ENCODE results near the gene EFHD2.

Gene EFHD2

GRCh38 chr1:15452866-15453571 is 43.3 kb downstream of the EFHD2 start:
- no peak overlapping the region for H3K4me3 ChIP-seq (ENCODE audit: low read depth, low read length)
- no peak for TF ChIP-seq CTCF (IDR thresholded peaks at IDR 0.05)
- H3K4me1 ChIP-seq, result no peaks in the 10 kb centered on the region
- no peak overlapping the region for H3K4me2 ChIP-seq (ENCODE audit: low read length)
- no peak overlapping the region for H2AFZ ChIP-seq
- no peaks in the 10 kb centered on the region for H3K9me3 ChIP-seq (ENCODE audit: control insufficient read depth, low read length)
- no peak overlapping the region for H3K9ac ChIP-seq
- no peak overlapping the region for H3K27ac ChIP-seq
- no peaks in the 10 kb centered on the region for H3K27me3 ChIP-seq (ENCODE audit: control insufficient read depth, insufficient read depth, low read length)
- no peaks in the 10 kb centered on the region for H3K79me2 ChIP-seq
- H3K36me3 ChIP-seq (ENCODE audit: control insufficient read depth, insufficient read depth, low read length), result no peaks in the 10 kb centered on the region

- H3K9me3 ChIP-seq (ENCODE audit: control insufficient read depth, low read length), result no peaks in the 10 kb centered on the region
- no peak overlapping the region for H3K27ac ChIP-seq
- no peaks in the 10 kb centered on the region for H3K4me1 ChIP-seq
- no peaks in the 10 kb centered on the region for H3K79me2 ChIP-seq
- H3K27me3 ChIP-seq (ENCODE audit: control insufficient read depth, insufficient read depth, low read length), result no peaks in the 10 kb centered on the region
- TF ChIP-seq CTCF (IDR thresholded peaks at IDR 0.05), result no peak
- H3K4me3 ChIP-seq (ENCODE audit: low read depth, low read length), result no peak overlapping the region
- H2AFZ ChIP-seq, result no peak overlapping the region
- H3K9ac ChIP-seq, result no peak overlapping the region
- H3K36me3 ChIP-seq (ENCODE audit: control insufficient read depth, insufficient read depth, low read length), result no peaks in the 10 kb centered on the region
- H3K4me2 ChIP-seq (ENCODE audit: low read length), result no peak overlapping the region
Measured at GRCh38 chr1:15453734-15454133, 44.0 kb downstream of the EFHD2 start.

GRCh38 chr1:15454256-15454655 is 44.6 kb downstream of the EFHD2 start:
- H3K9ac ChIP-seq, result no peak overlapping the region
- no peak overlapping the region for H3K4me2 ChIP-seq (ENCODE audit: low read length)
- H3K4me1 ChIP-seq, result no peaks in the 10 kb centered on the region
- H3K27me3 ChIP-seq (ENCODE audit: control insufficient read depth, insufficient read depth, low read length), result no peaks in the 10 kb centered on the region
- no peak overlapping the region for H3K27ac ChIP-seq
- H3K4me3 ChIP-seq (ENCODE audit: low read depth, low read length), result no peak overlapping the region
- no peaks in the 10 kb centered on the region for H3K36me3 ChIP-seq (ENCODE audit: control insufficient read depth, insufficient read depth, low read length)
- H3K79me2 ChIP-seq, result no peaks in the 10 kb centered on the region
- no peak overlapping the region for H2AFZ ChIP-seq
- H3K9me3 ChIP-seq (ENCODE audit: control insufficient read depth, low read length), result no peaks in the 10 kb centered on the region
- TF ChIP-seq CTCF (IDR thresholded peaks at IDR 0.05), result no peak

GRCh38 chr1:15455522-15455921 is 45.8 kb downstream of the EFHD2 start:
- Histone ChIP-seq H3K4me1 (no peaks in the 10 kb centered on the region), H3K27me3 (ENCODE audit: control insufficient read depth, insufficient read depth, low read length) (no peaks in the 10 kb centered on the region), H3K4me2 (ENCODE audit: low read length) (no peak overlapping the region), H3K4me3 (ENCODE audit: low read depth, low read length) (no peak overlapping the region), H2AFZ (no peak overlapping the region), H3K36me3 (ENCODE audit: control insufficient read depth, insufficient read depth, low read length) (no peaks in the 10 kb centered on the region), H3K9ac (no peak overlapping the region), H3K27ac (no peak overlapping the region), H3K9me3 (ENCODE audit: control insufficient read depth, low read length) (no peaks in the 10 kb centered on the region), H3K79me2 (no peaks in the 10 kb centered on the region)
- no peak for TF ChIP-seq CTCF (IDR thresholded peaks at IDR 0.05)

GRCh38 chr1:15456313-15456954 is 46.7 kb downstream of the EFHD2 start, which contains the start of gene CELA2A:
CELA2A (plus strand) TSS chr1:15456732; CDS start chr1:15456754, 22 bp downstream.
- no peak within 1 kb of the TSS for H3K4me2 ChIP-seq (ENCODE audit: low read length)
- no peak within 1 kb of the TSS for H3K27ac ChIP-seq
- no peaks in the 10 kb centered on the region for H3K4me1 ChIP-seq
- no peaks in the 10 kb centered on the region for H3K27me3 ChIP-seq (ENCODE audit: control insufficient read depth, insufficient read depth, low read length)
- no peak for TF ChIP-seq CTCF (IDR thresholded peaks at IDR 0.05)
- no peaks in the 10 kb centered on the region for H3K36me3 ChIP-seq (ENCODE audit: control insufficient read depth, insufficient read depth, low read length)
- no peak within 1 kb of the TSS for H3K4me3 ChIP-seq (ENCODE audit: low read depth, low read length)
- no peak within 1 kb of the TSS for H3K9ac ChIP-seq
- no peak within 1 kb of the TSS for H2AFZ ChIP-seq
- no peaks in the 10 kb centered on the region for H3K79me2 ChIP-seq
- no peaks in the 10 kb centered on the region for H3K9me3 ChIP-seq (ENCODE audit: control insufficient read depth, low read length)

Data from parathyroid adenoma (tissue), 2 donors.